ENCODE data around the gene ARID1A.

ARID1A gene

DNA sequence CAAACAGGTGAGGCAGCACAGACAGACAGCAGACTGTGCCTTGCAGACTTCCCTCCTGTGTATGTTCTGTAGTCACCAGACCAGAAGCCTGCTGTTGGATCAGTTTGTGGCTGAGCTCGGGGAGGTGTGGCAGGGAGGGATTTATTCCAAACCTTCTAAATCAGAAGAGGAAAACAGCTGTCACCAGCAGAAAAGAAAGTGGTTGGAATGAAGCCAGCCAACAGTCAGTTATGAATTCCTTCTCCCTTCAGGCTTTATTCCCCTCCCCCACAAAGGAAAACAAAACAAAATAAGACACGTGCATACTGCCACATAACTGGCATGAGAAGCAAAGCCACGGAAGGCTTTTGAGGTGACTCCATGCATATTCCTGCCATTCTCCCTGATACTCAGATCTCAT, 72.9 kb downstream of the ARID1A start:
- H4K20me1 ChIP-seq (ENCODE audit: low read depth, low read length), result no peaks in the 10 kb centered on the region
- H3K9me2 ChIP-seq (replicated peaks; ENCODE audit: insufficient read depth, low read length), result no peaks in the 10 kb centered on the region
- no peaks in the 10 kb centered on the region for H3K9me3 ChIP-seq (ENCODE audit: insufficient read depth, low read length)
- H3K4me3 ChIP-seq (ENCODE audit: insufficient read depth, low read length, poor library complexity, severe bottlenecking), result no peak overlapping the region
- H3K79me2 ChIP-seq (ENCODE audit: insufficient read depth, low read length), result no peaks in the 10 kb centered on the region
- H3F3A ChIP-seq (ENCODE audit: insufficient read depth), result peaks cover 5% of the 10 kb centered on the region; the same call in 1 of the 2 replicates
- no peak overlapping the region for H3K9ac ChIP-seq (ENCODE audit: low read length)
- H3K27ac ChIP-seq (ENCODE audit: low read depth, low read length), result no peak overlapping the region
- TF ChIP-seq, protein P1, sequence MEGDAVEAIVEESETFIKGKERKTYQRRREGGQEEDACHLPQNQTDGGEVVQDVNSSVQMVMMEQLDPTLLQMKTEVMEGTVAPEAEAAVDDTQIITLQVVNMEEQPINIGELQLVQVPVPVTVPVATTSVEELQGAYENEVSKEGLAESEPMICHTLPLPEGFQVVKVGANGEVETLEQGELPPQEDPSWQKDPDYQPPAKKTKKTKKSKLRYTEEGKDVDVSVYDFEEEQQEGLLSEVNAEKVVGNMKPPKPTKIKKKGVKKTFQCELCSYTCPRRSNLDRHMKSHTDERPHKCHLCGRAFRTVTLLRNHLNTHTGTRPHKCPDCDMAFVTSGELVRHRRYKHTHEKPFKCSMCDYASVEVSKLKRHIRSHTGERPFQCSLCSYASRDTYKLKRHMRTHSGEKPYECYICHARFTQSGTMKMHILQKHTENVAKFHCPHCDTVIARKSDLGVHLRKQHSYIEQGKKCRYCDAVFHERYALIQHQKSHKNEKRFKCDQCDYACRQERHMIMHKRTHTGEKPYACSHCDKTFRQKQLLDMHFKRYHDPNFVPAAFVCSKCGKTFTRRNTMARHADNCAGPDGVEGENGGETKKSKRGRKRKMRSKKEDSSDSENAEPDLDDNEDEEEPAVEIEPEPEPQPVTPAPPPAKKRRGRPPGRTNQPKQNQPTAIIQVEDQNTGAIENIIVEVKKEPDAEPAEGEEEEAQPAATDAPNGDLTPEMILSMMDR (IDR thresholded peaks at IDR 0.05; ENCODE audit: insufficient read depth, low read length, poor library complexity, severe bottlenecking), result no peak
- no peak for TF ChIP-seq EZH2phosphoT487 (conservative IDR thresholded peaks at IDR 0.05; ENCODE audit: low read length)
- H3K27me3 ChIP-seq (ENCODE audit: low read length), result no peaks in the 10 kb centered on the region
- peaks cover 50% of the 10 kb centered on the region for H3K36me3 ChIP-seq (ENCODE audit: low read length)
- no peak overlapping the region for H3K4me2 ChIP-seq (ENCODE audit: low read depth, low read length, poor library complexity, severe bottlenecking)
- H2AFZ ChIP-seq (ENCODE audit: low read depth, low read length, severe bottlenecking), result no peak overlapping the region

DNA sequence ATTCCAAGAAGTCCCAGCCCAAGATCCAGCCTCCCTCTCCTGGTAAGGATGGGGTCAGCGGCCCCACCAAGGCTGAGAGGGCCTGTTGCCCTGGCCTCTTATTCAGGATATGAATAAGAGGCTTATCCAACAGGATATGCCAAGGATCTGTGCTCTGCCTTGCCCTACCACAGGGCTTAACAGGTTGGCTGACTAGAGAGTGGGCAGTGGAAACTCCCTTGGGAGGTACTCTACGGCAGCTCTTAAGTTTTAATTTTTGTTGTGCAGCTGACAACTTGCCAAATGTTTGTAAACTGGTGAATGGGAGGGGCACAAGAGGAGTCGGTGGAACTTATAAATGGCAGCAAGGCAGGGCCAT, 75.4 kb downstream of the ARID1A start:
- Histone ChIP-seq H3K9ac (ENCODE audit: low read length) (no peak overlapping the region), H3K9me3 (ENCODE audit: insufficient read depth, low read length) (no peaks in the 10 kb centered on the region), H3K27ac (ENCODE audit: low read depth, low read length) (no peak overlapping the region), H3K36me3 (ENCODE audit: low read length) (peaks cover 52% of the 10 kb centered on the region), H4K20me1 (ENCODE audit: low read depth, low read length) (no peaks in the 10 kb centered on the region), H3K9me2 (replicated peaks; ENCODE audit: insufficient read depth, low read length) (no peaks in the 10 kb centered on the region), H3K27me3 (ENCODE audit: low read length) (no peaks in the 10 kb centered on the region), H3K79me2 (ENCODE audit: insufficient read depth, low read length) (peaks cover 5% of the 10 kb centered on the region; the same call in 1 of the 2 replicates), H3K4me3 (ENCODE audit: insufficient read depth, low read length, poor library complexity, severe bottlenecking) (no peak overlapping the region), H3F3A (ENCODE audit: insufficient read depth) (peaks cover 5% of the 10 kb centered on the region; the same call in 1 of the 2 replicates), H2AFZ (ENCODE audit: low read depth, low read length, severe bottlenecking) (no peak overlapping the region), H3K4me2 (ENCODE audit: low read depth, low read length, poor library complexity, severe bottlenecking) (no peak overlapping the region)
- TF ChIP-seq EZH2phosphoT487 (conservative IDR thresholded peaks at IDR 0.05; ENCODE audit: low read length), result no peak

DNA sequence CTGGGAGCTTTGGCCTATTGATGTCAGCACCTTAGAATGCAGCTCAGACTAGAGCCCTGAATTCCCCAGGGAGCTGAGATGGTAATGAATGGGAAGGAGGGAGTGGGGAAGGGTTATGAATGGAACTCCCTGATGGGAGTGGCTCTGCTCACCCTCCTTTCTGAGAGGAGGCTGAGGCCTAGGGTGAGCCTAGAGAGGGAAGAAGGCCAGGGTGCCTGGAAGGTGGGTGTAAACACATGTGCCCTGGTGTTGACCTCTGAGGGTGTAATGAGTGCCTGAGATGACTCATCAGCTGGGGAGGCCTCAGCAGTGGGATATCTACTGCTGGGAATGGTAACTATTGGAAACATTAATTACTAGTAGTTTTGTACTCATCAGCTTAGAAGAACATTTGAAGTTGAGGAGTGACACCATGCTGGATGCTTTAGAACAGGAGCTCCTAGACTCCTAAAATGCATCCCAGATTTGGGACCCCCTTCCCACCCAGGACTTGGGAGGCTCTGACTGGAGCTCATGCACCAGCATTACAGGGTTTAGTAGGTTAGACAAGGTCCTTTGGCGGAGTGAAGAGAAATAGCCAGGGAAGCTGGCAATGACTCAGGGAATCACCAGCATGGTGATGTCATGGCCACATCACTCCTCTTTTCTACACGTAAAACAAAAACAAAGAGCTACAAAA, 76.0 kb downstream of the ARID1A start:
- Histone ChIP-seq H4K20me1 (ENCODE audit: low read depth, low read length) (no peaks in the 10 kb centered on the region), H3K4me2 (ENCODE audit: low read depth, low read length, poor library complexity, severe bottlenecking) (no peak overlapping the region), H3K9me3 (ENCODE audit: insufficient read depth, low read length) (no peaks in the 10 kb centered on the region), H3K79me2 (ENCODE audit: insufficient read depth, low read length) (peaks cover 5% of the 10 kb centered on the region; the same call in 1 of the 2 replicates), H3F3A (ENCODE audit: insufficient read depth) (peaks cover 5% of the 10 kb centered on the region; the same call in 1 of the 2 replicates), H3K27ac (ENCODE audit: low read depth, low read length) (no peak overlapping the region), H2AFZ (ENCODE audit: low read depth, low read length, severe bottlenecking) (no peak overlapping the region), H3K9me2 (replicated peaks; ENCODE audit: insufficient read depth, low read length) (no peaks in the 10 kb centered on the region), H3K27me3 (ENCODE audit: low read length) (no peaks in the 10 kb centered on the region), H3K9ac (ENCODE audit: low read length) (no peak overlapping the region), H3K36me3 (ENCODE audit: low read length) (peaks cover 48% of the 10 kb centered on the region), H3K4me3 (ENCODE audit: insufficient read depth, low read length, poor library complexity, severe bottlenecking) (no peak overlapping the region)
- TF ChIP-seq EZH2phosphoT487 (conservative IDR thresholded peaks at IDR 0.05; ENCODE audit: low read length), result no peak
- TF ChIP-seq, protein P1 (IDR thresholded peaks at IDR 0.05; ENCODE audit: insufficient read depth, low read length, poor library complexity, severe bottlenecking), result no peak

DNA sequence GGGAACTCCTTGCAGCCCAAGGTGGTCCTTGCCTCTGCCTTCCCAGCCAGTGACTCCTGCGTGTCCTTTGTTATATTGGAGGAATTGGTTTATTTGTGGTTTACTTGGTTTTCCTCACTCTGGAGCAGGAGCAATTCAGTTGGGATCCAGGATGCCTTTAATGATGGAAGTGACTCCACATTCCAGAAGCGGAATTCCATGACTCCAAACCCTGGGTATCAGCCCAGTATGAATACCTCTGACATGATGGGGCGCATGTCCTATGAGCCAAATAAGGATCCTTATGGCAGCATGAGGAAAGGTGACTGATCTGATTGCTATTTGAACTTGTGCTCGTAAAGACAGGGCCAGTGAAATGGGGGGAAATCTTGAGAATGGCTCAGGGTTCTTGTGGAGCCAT, 76.9 kb downstream of the ARID1A start:
- Histone ChIP-seq H3K79me2 (ENCODE audit: insufficient read depth, low read length) (peaks cover 5% of the 10 kb centered on the region; the same call in 1 of the 2 replicates), H3K27me3 (ENCODE audit: low read length) (no peaks in the 10 kb centered on the region), H3K4me3 (ENCODE audit: insufficient read depth, low read length, poor library complexity, severe bottlenecking) (no peak overlapping the region), H3K36me3 (ENCODE audit: low read length) (peaks cover 42% of the 10 kb centered on the region), H3K9me2 (replicated peaks; ENCODE audit: insufficient read depth, low read length) (no peaks in the 10 kb centered on the region), H3K4me2 (ENCODE audit: low read depth, low read length, poor library complexity, severe bottlenecking) (no peak overlapping the region), H3K9ac (ENCODE audit: low read length) (no peak overlapping the region), H3K9me3 (ENCODE audit: insufficient read depth, low read length) (no peaks in the 10 kb centered on the region), H3K27ac (ENCODE audit: low read depth, low read length) (no peak overlapping the region), H4K20me1 (ENCODE audit: low read depth, low read length) (no peaks in the 10 kb centered on the region), H3F3A (ENCODE audit: insufficient read depth) (peaks cover 5% of the 10 kb centered on the region; the same call in 1 of the 2 replicates), H2AFZ (ENCODE audit: low read depth, low read length, severe bottlenecking) (no peak overlapping the region)
- no peak for TF ChIP-seq EZH2phosphoT487 (conservative IDR thresholded peaks at IDR 0.05; ENCODE audit: low read length)
- TF ChIP-seq, protein P1 (IDR thresholded peaks at IDR 0.05; ENCODE audit: insufficient read depth, low read length, poor library complexity, severe bottlenecking), result no peak
